Activated T-helper 1 cell treated with anti-CD3 and anti-CD28 coated beads, Interleukin-12 subunit alpha, Interleukin-12 subunit beta, Interleukin-2, Interleukin-4 antibody, amounts not matched to agents 30 ng/mL and 10 ng/mL and 1 ng/mL, durations not matched to agents 14 hours and 24 hours and 36 hours (primary cell): ENCODE data around the gene GAPDHS. TPM values are rescaled to one million over a fixed set of nuclear protein-coding genes. Genes with fewer than 3 reads are reported as not detected.

ENCODE experiments used
- DNase-seq: peaks from one replicate; pipeline ENCODE4 v3.0.0; 2021; ENCODE audit warnings: low spot score
- H3K27ac Mint-ChIP-seq: one replicate; pipeline ENCODE4 v1.8.0; 2021; ENCODE audit warnings: mild to moderate bottlenecking, mixed read lengths
- H3K27me3 Mint-ChIP-seq: one replicate; pipeline ENCODE4 v1.8.0; 2022; ENCODE audit warnings: mild to moderate bottlenecking, moderate library complexity, mixed read lengths; ENCODE audit not compliant: insufficient read depth
- H3K36me3 Mint-ChIP-seq: one replicate; pipeline ENCODE4 v1.8.0; 2021; ENCODE audit warnings: low read depth, mixed read lengths
- H3K4me1 Mint-ChIP-seq: one replicate; pipeline ENCODE4 v1.8.0; 2021; ENCODE audit warnings: low read depth, mixed read lengths
- H3K4me3 Mint-ChIP-seq: one replicate; pipeline ENCODE4 v1.8.0; 2021; ENCODE audit warnings: mild to moderate bottlenecking, moderate library complexity, mixed read lengths
- H3K9me3 Mint-ChIP-seq: one replicate; pipeline ENCODE4 v1.8.0; 2021; ENCODE audit warnings: mixed read lengths
- intact Hi-C: fragments of 100-400 bp; cut with micrococcal nuclease; formaldehyde crosslinking; loops from one replicate; pipeline ENCODE4 v1.15.1; 2024
- total RNA-seq: library from RNA; stranded (reverse); gene quantifications from 2 replicates; pipeline ENCODE4 v1.2.3, GENCODE V29; 2022

The GAPDHS gene
- total RNA-seq, 1 donor from 2014 or later: not detected

GRCh38 chr19:35558400-35559280 is 25.4 kb downstream of the GAPDHS start:
- Mint-ChIP-seq H3K4me1 (no peaks in the 10 kb centered on the region), H3K27me3 (peaks cover 26% of the 10 kb centered on the region), H3K9me3 (no peaks in the 10 kb centered on the region), H3K4me3 (no peak overlapping the region), H3K36me3 (no peaks in the 10 kb centered on the region), H3K27ac (no peak overlapping the region)
- intact Hi-C loops: no loop called here
- DNase-seq: no peak

GRCh38 chr19:35559281-35559659 is 26.0 kb downstream of the GAPDHS start:
- Mint-ChIP-seq H3K27ac (no peak overlapping the region), H3K9me3 (no peaks in the 10 kb centered on the region), H3K36me3 (no peaks in the 10 kb centered on the region), H3K27me3 (peaks cover 27% of the 10 kb centered on the region), H3K4me3 (no peak overlapping the region), H3K4me1 (no peaks in the 10 kb centered on the region)
- intact Hi-C loops: no loop called here
- DNase-seq: no peak

- H3K27ac Mint-ChIP-seq: no peak overlapping the region
- no peaks in the 10 kb centered on the region for H3K36me3 Mint-ChIP-seq
- intact Hi-C loops: no loop called here
- H3K4me1 Mint-ChIP-seq: no peaks in the 10 kb centered on the region
- H3K4me3 Mint-ChIP-seq: no peak overlapping the region
- DNase-seq: no peak
- H3K27me3 Mint-ChIP-seq: peaks cover 29% of the 10 kb centered on the region
- no peaks in the 10 kb centered on the region for H3K9me3 Mint-ChIP-seq
Measured at GRCh38 chr19:35559781-35560180, 26.5 kb downstream of the GAPDHS start.

- H3K27ac Mint-ChIP-seq: no peak overlapping the region
- H3K4me3 Mint-ChIP-seq: no peak overlapping the region
- H3K27me3 Mint-ChIP-seq: peaks cover 30% of the 10 kb centered on the region
- no peaks in the 10 kb centered on the region for H3K9me3 Mint-ChIP-seq
- intact Hi-C loops: no loop called here
- no peak for DNase-seq
- no peaks in the 10 kb centered on the region for H3K4me1 Mint-ChIP-seq
- H3K36me3 Mint-ChIP-seq: no peaks in the 10 kb centered on the region
Measured at GRCh38 chr19:35560271-35560670, 27.0 kb downstream of the GAPDHS start.

GRCh38 chr19:35560677-35561076 is 27.4 kb downstream of the GAPDHS start:
- intact Hi-C loops: no loop called here
- Mint-ChIP-seq H3K27me3 (peaks cover 32% of the 10 kb centered on the region), H3K36me3 (no peaks in the 10 kb centered on the region), H3K9me3 (no peaks in the 10 kb centered on the region), H3K4me3 (no peak overlapping the region), H3K4me1 (no peaks in the 10 kb centered on the region), H3K27ac (no peak overlapping the region)
- DNase-seq: no peak

- intact Hi-C loops: no loop called here
- Mint-ChIP-seq H3K36me3 (no peaks in the 10 kb centered on the region), H3K4me3 (no peak overlapping the region), H3K27ac (no peak overlapping the region), H3K27me3 (peaks cover 26% of the 10 kb centered on the region), H3K9me3 (no peaks in the 10 kb centered on the region), H3K4me1 (no peaks in the 10 kb centered on the region)
- DNase-seq: no peak
Measured at GRCh38 chr19:35561436-35561835, 28.2 kb downstream of the GAPDHS start.

GRCh38 chr19:35562336-35562735 is 29.1 kb downstream of the GAPDHS start:
- Mint-ChIP-seq H3K27ac (no peak overlapping the region), H3K9me3 (no peaks in the 10 kb centered on the region), H3K36me3 (no peaks in the 10 kb centered on the region), H3K27me3 (peaks cover 21% of the 10 kb centered on the region), H3K4me3 (no peak overlapping the region), H3K4me1 (no peaks in the 10 kb centered on the region)
- intact Hi-C loops: no loop called here
- no peak for DNase-seq

- no peaks in the 10 kb centered on the region for H3K4me1 Mint-ChIP-seq
- H3K36me3 Mint-ChIP-seq: no peaks in the 10 kb centered on the region
- no peaks in the 10 kb centered on the region for H3K9me3 Mint-ChIP-seq
- H3K27me3 Mint-ChIP-seq: peaks cover 21% of the 10 kb centered on the region
- no peak for DNase-seq
- intact Hi-C loops: no loop called here
- no peak overlapping the region for H3K4me3 Mint-ChIP-seq
- H3K27ac Mint-ChIP-seq: no peak overlapping the region
Measured at GRCh38 chr19:35562776-35563175, 29.5 kb downstream of the GAPDHS start.

GRCh38 chr19:35563207-35563829 is 30.1 kb downstream of the GAPDHS start, which contains the start of gene ATP4A:
Gene ATP4A, minus strand, starts transcription at chr19:35563658. Its CDS starts 29 bp downstream, at chr19:35563629.
- H3K9me3 Mint-ChIP-seq: no peaks in the 10 kb centered on the region
- DNase-seq: no peak
- H3K27me3 Mint-ChIP-seq: peaks cover 21% of the 10 kb centered on the region
- H3K36me3 Mint-ChIP-seq: no peaks in the 10 kb centered on the region
- H3K4me3 Mint-ChIP-seq: no peak within 1 kb of the TSS
- H3K4me1 Mint-ChIP-seq: no peaks in the 10 kb centered on the region
- intact Hi-C loops: no loop called here
- no peak within 1 kb of the TSS for H3K27ac Mint-ChIP-seq

GRCh38 chr19:35565016-35565856 is 32.0 kb downstream of the GAPDHS start:
- intact Hi-C loops: no loop called here
- H3K4me3 Mint-ChIP-seq: no peak overlapping the region
- no peak for DNase-seq
- H3K36me3 Mint-ChIP-seq: no peaks in the 10 kb centered on the region
- no peaks in the 10 kb centered on the region for H3K9me3 Mint-ChIP-seq
- H3K27ac Mint-ChIP-seq: no peak overlapping the region
- H3K27me3 Mint-ChIP-seq: peaks cover 11% of the 10 kb centered on the region
- H3K4me1 Mint-ChIP-seq: no peaks in the 10 kb centered on the region

GRCh38 chr19:35566738-35567137 is 33.5 kb downstream of the GAPDHS start:
- no peaks in the 10 kb centered on the region for H3K36me3 Mint-ChIP-seq
- no peak overlapping the region for H3K4me3 Mint-ChIP-seq
- no peaks in the 10 kb centered on the region for H3K9me3 Mint-ChIP-seq
- H3K4me1 Mint-ChIP-seq: no peaks in the 10 kb centered on the region
- DNase-seq: no peak
- H3K27me3 Mint-ChIP-seq: peaks cover 15% of the 10 kb centered on the region
- no peak overlapping the region for H3K27ac Mint-ChIP-seq
- intact Hi-C loops: no loop called here

- Mint-ChIP-seq H3K9me3 (no peaks in the 10 kb centered on the region), H3K27ac (no peak overlapping the region), H3K36me3 (no peaks in the 10 kb centered on the region), H3K27me3 (peaks cover 13% of the 10 kb centered on the region), H3K4me3 (no peak overlapping the region), H3K4me1 (no peaks in the 10 kb centered on the region)
- no peak for DNase-seq
- intact Hi-C loops: no loop called here
Measured at GRCh38 chr19:35569281-35569781, 36.1 kb downstream of the GAPDHS start.
